BE2C (cell line): Measurements from ENCODE around the gene NDUFS6.

Experiments used
- DNase-seq: peaks from one replicate; pipeline ENCODE4 v3.0.0-alpha.2; 2020
- H3K27me3 ChIP-seq: fragments of 250-450 bp; sonication (Bioruptor Pico); 2 replicates; pipeline ENCODE4 v1.5.1; 2020; ENCODE audit warnings: mild to moderate bottlenecking
- H3K36me3 ChIP-seq: fragments of 250-450 bp; sonication (Bioruptor Pico); 2 replicates; pipeline ENCODE4 v1.5.1; 2020; ENCODE audit warnings: mild to moderate bottlenecking
- H3K4me1 ChIP-seq: fragments of 250-450 bp; sonication (Bioruptor Pico); 2 replicates; pipeline ENCODE4 v1.5.1; 2020
- H3K4me3 ChIP-seq: 2 replicates; pipeline ENCODE4 v1.5.1; 2011; ENCODE audit warnings: low read depth, low read length
- H3K9me3 ChIP-seq: fragments of 250-450 bp; sonication (Bioruptor Pico); 2 replicates; pipeline ENCODE4 v1.5.1; 2020
- TF ChIP-seq, protein P1 (sequence below): IDR thresholded peaks from 2 replicates; pipeline ENCODE4 v1.5.1; 2012; ENCODE audit warnings: mild to moderate bottlenecking, low read depth, low read length

Gene NDUFS6

GRCh38 chr5:1808439-1808838, 7.2 kb downstream of the NDUFS6 start:
- H3K27me3 ChIP-seq, result no peaks in the 10 kb centered on the region
- no peak for DNase-seq
- H3K4me3 ChIP-seq, result no peak overlapping the region
- H3K4me1 ChIP-seq, result no peaks in the 10 kb centered on the region
- H3K36me3 ChIP-seq, result peaks cover 94% of the 10 kb centered on the region
- H3K9me3 ChIP-seq, result no peaks in the 10 kb centered on the region
- TF ChIP-seq, protein P1, sequence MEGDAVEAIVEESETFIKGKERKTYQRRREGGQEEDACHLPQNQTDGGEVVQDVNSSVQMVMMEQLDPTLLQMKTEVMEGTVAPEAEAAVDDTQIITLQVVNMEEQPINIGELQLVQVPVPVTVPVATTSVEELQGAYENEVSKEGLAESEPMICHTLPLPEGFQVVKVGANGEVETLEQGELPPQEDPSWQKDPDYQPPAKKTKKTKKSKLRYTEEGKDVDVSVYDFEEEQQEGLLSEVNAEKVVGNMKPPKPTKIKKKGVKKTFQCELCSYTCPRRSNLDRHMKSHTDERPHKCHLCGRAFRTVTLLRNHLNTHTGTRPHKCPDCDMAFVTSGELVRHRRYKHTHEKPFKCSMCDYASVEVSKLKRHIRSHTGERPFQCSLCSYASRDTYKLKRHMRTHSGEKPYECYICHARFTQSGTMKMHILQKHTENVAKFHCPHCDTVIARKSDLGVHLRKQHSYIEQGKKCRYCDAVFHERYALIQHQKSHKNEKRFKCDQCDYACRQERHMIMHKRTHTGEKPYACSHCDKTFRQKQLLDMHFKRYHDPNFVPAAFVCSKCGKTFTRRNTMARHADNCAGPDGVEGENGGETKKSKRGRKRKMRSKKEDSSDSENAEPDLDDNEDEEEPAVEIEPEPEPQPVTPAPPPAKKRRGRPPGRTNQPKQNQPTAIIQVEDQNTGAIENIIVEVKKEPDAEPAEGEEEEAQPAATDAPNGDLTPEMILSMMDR, result no peak

- TF ChIP-seq, protein P1, result no peak
- no peak for DNase-seq
- Histone ChIP-seq H3K27me3 (no peaks in the 10 kb centered on the region), H3K9me3 (no peaks in the 10 kb centered on the region), H3K36me3 (peaks cover 94% of the 10 kb centered on the region), H3K4me3 (no peak overlapping the region), H3K4me1 (no peaks in the 10 kb centered on the region)
Observed at GRCh38 chr5:1809416-1810035, 8.3 kb downstream of the NDUFS6 start.

DNA sequence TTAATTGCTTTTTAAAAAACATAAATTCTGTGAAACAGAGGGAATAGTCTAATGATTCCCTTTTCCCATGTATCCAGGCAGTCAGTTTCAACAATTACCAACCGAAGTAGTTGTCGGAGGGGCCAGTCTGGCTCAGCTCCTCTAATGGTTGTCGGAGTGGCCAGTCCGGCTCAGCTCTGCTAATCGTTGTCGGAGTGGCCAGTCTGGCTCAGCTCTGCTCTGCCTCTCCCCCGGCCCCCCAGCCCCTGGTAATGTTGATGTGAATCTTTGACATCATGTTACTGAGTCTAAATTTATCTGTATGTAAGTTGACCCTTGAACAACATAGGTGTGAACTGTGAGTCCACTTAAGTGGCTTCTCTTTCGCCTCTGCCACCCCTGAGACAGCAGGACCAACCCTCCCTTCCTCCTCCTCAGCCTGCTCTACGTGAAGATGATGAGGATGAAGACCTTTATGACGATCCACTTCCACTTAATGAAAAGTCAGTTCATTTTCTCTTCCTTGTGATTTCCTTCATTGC, 9.4 kb downstream of the NDUFS6 start:
- Histone ChIP-seq H3K36me3 (peaks cover 94% of the 10 kb centered on the region), H3K9me3 (no peaks in the 10 kb centered on the region), H3K27me3 (no peaks in the 10 kb centered on the region), H3K4me3 (no peak overlapping the region), H3K4me1 (no peaks in the 10 kb centered on the region)
- DNase-seq, result no peak
- TF ChIP-seq, protein P1, result no peak

GRCh38 chr5:1814183-1815020, 13.2 kb downstream of the NDUFS6 start:
- H3K9me3 ChIP-seq, result no peaks in the 10 kb centered on the region
- no peak for DNase-seq
- TF ChIP-seq, protein P1, result no peak
- peaks cover 85% of the 10 kb centered on the region for H3K36me3 ChIP-seq
- H3K4me3 ChIP-seq, result no peak overlapping the region
- no peaks in the 10 kb centered on the region for H3K27me3 ChIP-seq
- no peaks in the 10 kb centered on the region for H3K4me1 ChIP-seq

- H3K4me3 ChIP-seq, result no peak overlapping the region
Observed at GRCh38 chr5:1815071-1815786, 14.0 kb downstream of the NDUFS6 start.

More at GRCh38 chr5:1815071-1815786, 14.0 kb downstream of the NDUFS6 start:
- H3K4me1 ChIP-seq, result no peaks in the 10 kb centered on the region
- peaks cover 88% of the 10 kb centered on the region for H3K36me3 ChIP-seq
- DNase-seq, result no peak
- H3K9me3 ChIP-seq, result no peaks in the 10 kb centered on the region
- TF ChIP-seq, protein P1, result no peak
- H3K27me3 ChIP-seq, result no peaks in the 10 kb centered on the region
